ACC112 (cell line): ENCODE data around the gene CDH4.

Experiments
- H2AFZ ChIP-seq: fragments of 200-600 bp; sonication (generic); one replicate; pipeline ENCODE4 v1.6.0; 2017; ENCODE audit warnings: antibody characterized with exemption, low read length; ENCODE audit not compliant: unreplicated experiment
- H3K27ac ChIP-seq: fragments of 200-600 bp; sonication (generic); 2 replicates; pipeline ENCODE4 v1.5.1; 2014; ENCODE audit warnings: low read depth, mild to moderate bottlenecking, antibody characterized with exemption, low read length, moderate library complexity
- H3K27me3 ChIP-seq: fragments of 200-600 bp; sonication (generic); 2 replicates; pipeline ENCODE4 v1.6.1; 2014; ENCODE audit warnings: mild to moderate bottlenecking, antibody characterized with exemption, low read length, moderate library complexity, mixed read lengths; ENCODE audit not compliant: insufficient read depth
- H3K36me3 ChIP-seq: fragments of 200-600 bp; sonication (generic); 2 replicates; pipeline ENCODE4 v1.6.1; 2016; ENCODE audit warnings: mild to moderate bottlenecking, antibody characterized with exemption, low read length, moderate library complexity, mixed read lengths; ENCODE audit not compliant: insufficient read depth
- H3K4me1 ChIP-seq: fragments of 200-600 bp; sonication (generic); one replicate; pipeline ENCODE4 v1.6.1; 2016; ENCODE audit warnings: low read length, mixed read lengths; ENCODE audit not compliant: insufficient read depth, unreplicated experiment, control insufficient read depth
- H3K4me3 ChIP-seq: fragments of 200-600 bp; sonication (generic); 2 replicates; pipeline ENCODE4 v1.5.1; 2014; ENCODE audit warnings: mild to moderate bottlenecking, low read depth, low read length
- H3K79me2 ChIP-seq: fragments of 200-600 bp; sonication (generic); one replicate; pipeline ENCODE4 v1.6.0; 2016; ENCODE audit warnings: low read length; ENCODE audit not compliant: control insufficient read depth, unreplicated experiment, insufficient read depth

Gene CDH4

DNA sequence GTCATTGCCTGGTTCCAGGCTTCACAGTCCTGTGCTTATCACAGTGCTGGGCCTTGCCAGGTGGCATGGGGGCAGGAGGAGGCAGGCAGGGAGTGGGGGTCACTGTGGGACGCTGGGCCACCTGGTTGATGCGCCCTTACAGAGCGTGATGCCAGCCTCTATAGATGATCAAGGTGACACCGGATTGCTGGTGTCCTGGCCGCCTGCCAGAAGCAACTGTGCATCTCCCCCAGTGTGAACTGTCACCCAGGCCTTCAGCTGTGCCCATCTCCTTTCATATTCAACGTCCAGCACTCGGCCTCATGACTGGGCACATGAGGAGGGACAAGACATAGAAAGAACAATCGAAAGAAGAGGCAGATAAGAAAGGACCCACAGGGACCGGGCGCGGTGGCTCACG is 494.7 kb downstream of the CDH4 start:
- no peaks in the 10 kb centered on the region for H3K79me2 ChIP-seq
- no peak overlapping the region for H3K4me3 ChIP-seq
- H3K36me3 ChIP-seq: no peaks in the 10 kb centered on the region
- no peaks in the 10 kb centered on the region for H3K27me3 ChIP-seq
- H2AFZ ChIP-seq: no peak overlapping the region
- H3K27ac ChIP-seq: no peak overlapping the region
- H3K4me1 ChIP-seq: peaks cover 15% of the 10 kb centered on the region

DNA sequence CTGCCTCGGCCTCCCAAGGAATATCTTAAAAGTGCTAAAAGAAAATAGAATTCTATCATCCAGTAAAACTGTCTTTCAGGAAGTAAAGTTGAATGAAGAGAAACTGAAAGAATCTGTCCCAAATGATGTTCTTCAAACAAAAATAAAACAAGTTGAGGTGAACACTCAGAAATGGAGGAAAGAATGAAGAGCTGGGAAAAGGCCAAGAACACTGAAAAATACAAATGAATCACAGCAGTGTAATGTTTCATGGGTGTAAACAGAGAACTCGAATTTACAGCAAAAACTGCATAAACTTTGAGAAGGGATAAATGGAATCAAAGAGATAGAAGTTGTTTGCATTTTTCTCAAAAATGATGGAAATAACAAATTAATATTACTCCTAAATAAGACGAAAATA is 496.3 kb downstream of the CDH4 start:
- H3K79me2 ChIP-seq: no peaks in the 10 kb centered on the region
- H3K36me3 ChIP-seq: no peaks in the 10 kb centered on the region
- peaks cover 22% of the 10 kb centered on the region for H3K4me1 ChIP-seq
- no peaks in the 10 kb centered on the region for H3K27me3 ChIP-seq
- H2AFZ ChIP-seq: peak overlapping the region; percentile 56
- peak overlapping the region; percentile 47; the same call in 1 of the 2 replicates for H3K4me3 ChIP-seq
- peak overlapping the region; percentile 48 for H3K27ac ChIP-seq

DNA sequence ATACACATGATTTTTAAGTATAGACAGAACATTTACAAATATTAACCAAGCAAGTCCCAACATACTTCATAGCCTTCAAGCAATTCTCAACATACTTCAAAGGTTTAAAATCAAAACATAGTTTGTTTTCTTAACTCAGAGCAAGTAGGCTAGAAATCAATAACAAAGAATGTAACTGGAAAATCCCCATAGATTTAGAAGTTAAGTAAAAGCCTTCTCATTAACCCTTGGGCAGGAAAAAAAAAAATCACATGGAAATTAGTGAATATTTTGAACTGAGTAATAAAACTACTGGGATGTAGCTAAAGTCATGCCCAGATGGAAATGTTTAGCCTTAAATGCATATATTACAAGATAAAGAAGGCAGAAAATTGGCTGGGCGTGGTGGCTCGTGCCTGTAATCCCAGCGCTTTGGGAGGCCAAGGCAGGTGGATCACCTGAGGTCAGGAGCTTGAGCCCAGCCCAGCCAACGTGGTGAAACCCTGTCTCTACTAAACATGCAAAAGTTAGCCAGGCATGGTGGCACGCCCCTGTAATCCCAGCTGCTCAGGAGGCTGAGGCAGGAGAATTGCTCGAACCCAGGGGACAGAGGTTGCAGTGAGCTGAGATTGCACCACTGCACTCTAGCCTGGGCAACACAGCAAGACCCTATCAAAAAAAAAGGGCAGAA is 497.5 kb downstream of the CDH4 start:
- Histone ChIP-seq H3K4me1 (peaks cover 31% of the 10 kb centered on the region), H3K79me2 (no peaks in the 10 kb centered on the region), H2AFZ (no peak overlapping the region), H3K27me3 (no peaks in the 10 kb centered on the region), H3K27ac (no peak overlapping the region), H3K4me3 (no peak overlapping the region), H3K36me3 (no peaks in the 10 kb centered on the region)

DNA sequence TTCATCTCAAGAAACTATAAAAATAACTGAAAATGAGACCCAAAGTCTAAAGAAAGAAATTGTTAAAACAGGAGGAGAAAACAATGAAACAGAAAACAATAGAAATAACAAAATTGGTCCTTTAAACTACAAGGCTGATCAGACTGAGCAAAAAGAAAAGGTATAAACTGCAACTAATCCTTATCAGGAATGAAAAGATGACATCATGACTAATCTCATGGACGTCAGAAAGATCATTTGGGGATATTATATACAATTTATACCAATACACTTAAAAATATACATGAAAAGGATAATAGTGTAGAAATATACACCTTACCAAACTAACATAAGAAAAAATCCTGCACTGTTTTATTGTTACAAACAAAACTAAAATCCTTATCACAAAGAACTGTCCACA is 498.0 kb downstream of the CDH4 start:
- Histone ChIP-seq H3K4me1 (peaks cover 31% of the 10 kb centered on the region), H3K27me3 (no peaks in the 10 kb centered on the region), H2AFZ (no peak overlapping the region), H3K79me2 (no peaks in the 10 kb centered on the region), H3K36me3 (no peaks in the 10 kb centered on the region), H3K4me3 (no peak overlapping the region), H3K27ac (no peak overlapping the region)

DNA sequence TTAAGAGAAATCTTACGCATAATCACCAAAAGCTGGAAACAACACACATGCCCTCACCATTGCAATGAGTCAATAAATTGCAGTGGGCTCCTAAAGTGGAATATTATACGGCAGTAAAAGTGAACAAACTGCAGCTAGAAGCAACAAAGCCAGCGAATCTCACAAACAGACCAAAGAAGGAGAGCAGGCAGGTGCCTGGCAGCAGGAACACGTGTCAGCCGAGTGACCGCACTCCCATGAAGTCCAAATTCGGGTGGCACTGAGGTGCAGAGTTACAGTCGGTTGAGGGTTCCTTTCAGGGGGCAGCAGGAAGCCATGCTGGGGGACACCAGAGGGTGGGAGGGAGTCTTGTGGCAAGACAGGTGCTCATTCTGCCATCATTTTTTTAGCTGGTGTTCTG is 500.5 kb downstream of the CDH4 start:
- Histone ChIP-seq H3K27me3 (no peaks in the 10 kb centered on the region), H3K4me1 (peaks cover 31% of the 10 kb centered on the region)

DNA sequence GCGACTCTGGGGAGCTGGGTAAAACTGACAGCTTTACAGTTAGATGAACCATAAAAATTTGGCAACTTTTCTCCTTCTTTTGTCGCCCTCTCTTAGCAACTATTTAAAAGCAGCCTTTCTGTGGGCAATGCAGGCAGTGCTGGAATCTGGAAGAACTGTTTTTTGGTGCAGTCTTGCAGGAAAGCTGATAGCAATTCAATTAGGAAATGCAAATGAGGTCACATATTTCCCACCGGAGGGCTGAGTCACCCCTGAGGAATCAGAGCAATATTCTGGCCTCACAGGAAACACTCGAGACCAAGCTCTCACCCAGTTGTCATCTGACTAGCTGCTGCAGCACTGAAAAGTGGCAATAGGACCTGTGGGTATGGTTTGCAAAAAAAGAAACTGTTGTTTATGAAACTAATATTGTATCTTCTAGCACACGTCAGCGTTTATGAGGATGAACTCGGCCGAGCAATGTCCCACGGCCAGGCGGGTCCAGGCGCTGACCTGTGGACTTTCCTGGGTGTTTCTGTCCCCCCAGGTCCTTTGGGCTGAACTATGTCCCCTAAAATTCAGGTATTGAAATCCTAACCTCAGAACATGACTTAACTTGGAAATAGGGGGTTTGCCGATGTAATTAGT is 501.4 kb downstream of the CDH4 start:
- H3K27me3 ChIP-seq: no peaks in the 10 kb centered on the region
- H3K79me2 ChIP-seq: no peaks in the 10 kb centered on the region
- no peak overlapping the region; the same call in 1 of the 2 replicates for H3K4me3 ChIP-seq
- H3K27ac ChIP-seq: no peak overlapping the region
- H2AFZ ChIP-seq: no peak overlapping the region
- peaks cover 29% of the 10 kb centered on the region for H3K4me1 ChIP-seq
- no peaks in the 10 kb centered on the region for H3K36me3 ChIP-seq

More for the DNA sequence above, 500.5 kb downstream of the CDH4 start:
- Histone ChIP-seq H3K4me3 (no peak overlapping the region), H3K36me3 (no peaks in the 10 kb centered on the region), H3K27ac (no peak overlapping the region), H2AFZ (no peak overlapping the region), H3K79me2 (no peaks in the 10 kb centered on the region)

DNA sequence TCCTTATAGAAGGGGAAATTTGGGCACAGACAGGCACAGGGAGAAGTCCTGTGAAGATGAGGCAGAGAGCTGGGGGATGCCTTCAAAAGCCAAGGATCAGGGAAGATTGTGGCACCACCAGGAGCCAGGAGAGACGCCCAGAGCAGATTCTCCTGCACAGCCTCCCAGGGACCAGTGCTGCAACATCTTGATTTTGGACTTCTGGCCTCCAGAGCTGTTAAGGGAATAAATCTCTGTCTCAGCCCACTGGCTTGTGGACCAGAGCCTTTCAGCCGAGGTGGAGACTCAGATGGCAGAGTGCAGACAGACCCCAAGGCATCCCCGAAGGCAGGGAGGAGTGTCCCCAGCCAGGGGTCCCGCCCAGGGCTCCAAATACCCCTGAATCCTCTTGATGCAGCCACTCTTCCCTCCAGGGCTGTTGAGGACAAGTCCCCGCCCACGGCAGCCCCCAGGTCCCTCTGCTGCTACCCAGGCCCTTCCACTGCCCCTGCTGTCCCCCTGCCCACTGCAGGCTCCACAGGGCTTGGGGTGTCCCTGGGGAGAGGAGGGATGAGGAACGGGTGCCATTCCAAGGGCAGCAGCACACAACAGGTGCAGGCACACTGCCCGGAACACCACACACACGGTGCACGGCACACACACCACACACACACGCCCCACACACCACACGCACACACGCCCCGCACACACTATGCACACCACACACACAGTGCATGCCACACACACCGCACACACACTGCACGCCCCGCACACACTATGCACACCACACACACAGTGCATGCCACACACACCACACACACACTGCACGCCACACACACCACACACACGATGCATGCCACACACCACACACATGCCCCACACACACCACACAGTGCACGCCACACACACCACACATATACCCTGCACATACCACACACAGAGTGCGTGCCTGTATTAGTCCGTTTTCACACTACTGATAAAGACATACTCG is 502.2 kb downstream of the CDH4 start:
- H2AFZ ChIP-seq: no peak overlapping the region

DNA sequence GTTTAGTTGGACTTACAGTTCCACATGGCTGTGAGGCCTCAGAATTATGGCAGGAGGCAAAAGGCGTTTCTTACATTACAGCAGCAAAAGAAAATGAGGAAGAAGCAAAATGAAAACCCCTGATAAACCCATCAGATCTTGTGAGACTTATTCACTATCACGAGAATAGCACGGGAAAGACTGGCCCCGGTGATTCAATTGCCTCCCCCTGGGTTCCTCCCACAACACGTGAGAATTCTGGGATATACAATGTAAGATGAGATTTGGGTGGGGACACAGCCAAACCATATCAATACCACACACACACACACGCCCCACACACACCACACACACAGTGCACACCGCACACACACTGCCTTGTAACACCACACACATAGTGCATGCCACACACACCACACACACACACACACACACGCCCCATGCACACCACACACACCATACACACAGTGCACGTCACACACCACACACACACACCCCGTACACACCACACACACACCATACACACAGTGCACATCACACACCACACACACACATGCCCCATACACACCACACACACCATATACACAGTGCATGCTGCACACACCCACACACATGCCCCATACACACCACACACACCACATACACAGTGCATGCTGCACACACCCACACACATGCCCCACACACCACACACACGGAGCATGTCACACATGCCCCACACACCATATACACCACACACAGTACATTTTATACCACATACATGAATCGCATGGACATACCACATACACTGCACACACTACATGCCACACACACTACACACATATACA is 503.1 kb downstream of the CDH4 start:
- Histone ChIP-seq H3K4me1 (peaks cover 19% of the 10 kb centered on the region), H3K27ac (no peak overlapping the region), H2AFZ (no peak overlapping the region), H3K79me2 (no peaks in the 10 kb centered on the region), H3K4me3 (no peak overlapping the region), H3K27me3 (no peaks in the 10 kb centered on the region), H3K36me3 (no peaks in the 10 kb centered on the region)

More for the DNA sequence above, 502.2 kb downstream of the CDH4 start:
- H3K27me3 ChIP-seq: no peaks in the 10 kb centered on the region
- H3K36me3 ChIP-seq: no peaks in the 10 kb centered on the region
- no peak overlapping the region for H3K27ac ChIP-seq
- H3K79me2 ChIP-seq: no peaks in the 10 kb centered on the region
- H3K4me1 ChIP-seq: peaks cover 20% of the 10 kb centered on the region
- no peak overlapping the region for H3K4me3 ChIP-seq

DNA sequence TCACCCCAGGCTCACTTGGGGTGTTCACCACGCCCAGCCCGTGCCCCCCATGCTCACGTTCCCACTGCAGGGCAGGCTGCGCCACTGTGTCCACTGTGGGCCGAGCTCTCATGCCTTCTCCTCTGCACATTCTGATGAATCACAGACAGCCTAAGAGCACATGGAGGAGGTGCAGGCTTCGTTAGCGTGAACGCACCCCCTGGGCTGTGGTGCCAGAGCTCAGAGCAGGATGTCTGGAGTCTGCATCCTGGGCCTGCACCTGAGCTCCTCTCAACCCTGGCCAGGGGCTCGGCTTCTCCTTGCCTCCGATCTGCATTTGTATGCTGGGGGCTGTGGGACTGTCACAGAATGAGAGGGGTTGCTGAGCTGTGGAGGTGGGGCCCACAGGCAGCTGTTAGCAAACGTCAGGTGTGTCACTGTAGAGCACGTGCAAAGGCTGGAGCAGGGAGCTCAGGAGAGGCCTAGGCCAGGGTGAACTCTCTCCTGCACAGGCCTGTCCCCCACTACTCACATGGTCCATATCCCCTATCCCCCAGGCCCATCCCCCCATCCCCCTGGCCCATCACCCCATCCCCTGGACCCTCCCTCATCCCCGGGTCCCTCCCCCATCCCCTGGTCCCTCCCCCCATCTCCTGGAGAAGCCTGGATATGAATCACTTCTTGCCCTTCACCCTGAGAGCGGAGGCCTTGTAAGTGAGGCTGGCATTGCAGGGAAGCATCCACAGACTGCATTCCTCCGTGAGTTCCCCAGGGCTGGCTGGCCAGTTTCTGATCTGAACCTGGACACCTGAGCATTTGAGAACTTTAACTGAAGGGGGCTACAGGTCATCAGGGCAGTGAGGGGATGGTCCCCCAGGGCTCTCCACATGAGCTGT is 504.1 kb downstream of the CDH4 start:
- H3K36me3 ChIP-seq: no peaks in the 10 kb centered on the region
- no peak overlapping the region for H3K27ac ChIP-seq
- no peaks in the 10 kb centered on the region for H3K79me2 ChIP-seq
- no peaks in the 10 kb centered on the region for H3K27me3 ChIP-seq
- H3K4me3 ChIP-seq: no peak overlapping the region
- no peak overlapping the region for H2AFZ ChIP-seq
- H3K4me1 ChIP-seq: peaks cover 19% of the 10 kb centered on the region
